ENCODE data around the gene TCEAL9. TPM values are rescaled to one million over a fixed set of nuclear protein-coding genes. Genes with fewer than 3 reads are reported as not detected.

TCEAL9 gene, protein sequence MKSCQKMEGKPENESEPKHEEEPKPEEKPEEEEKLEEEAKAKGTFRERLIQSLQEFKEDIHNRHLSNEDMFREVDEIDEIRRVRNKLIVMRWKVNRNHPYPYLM
- 10 to 100 TPM; 24.3 to 37.7 (median 27.5) TPM for total RNA-seq

DNA sequence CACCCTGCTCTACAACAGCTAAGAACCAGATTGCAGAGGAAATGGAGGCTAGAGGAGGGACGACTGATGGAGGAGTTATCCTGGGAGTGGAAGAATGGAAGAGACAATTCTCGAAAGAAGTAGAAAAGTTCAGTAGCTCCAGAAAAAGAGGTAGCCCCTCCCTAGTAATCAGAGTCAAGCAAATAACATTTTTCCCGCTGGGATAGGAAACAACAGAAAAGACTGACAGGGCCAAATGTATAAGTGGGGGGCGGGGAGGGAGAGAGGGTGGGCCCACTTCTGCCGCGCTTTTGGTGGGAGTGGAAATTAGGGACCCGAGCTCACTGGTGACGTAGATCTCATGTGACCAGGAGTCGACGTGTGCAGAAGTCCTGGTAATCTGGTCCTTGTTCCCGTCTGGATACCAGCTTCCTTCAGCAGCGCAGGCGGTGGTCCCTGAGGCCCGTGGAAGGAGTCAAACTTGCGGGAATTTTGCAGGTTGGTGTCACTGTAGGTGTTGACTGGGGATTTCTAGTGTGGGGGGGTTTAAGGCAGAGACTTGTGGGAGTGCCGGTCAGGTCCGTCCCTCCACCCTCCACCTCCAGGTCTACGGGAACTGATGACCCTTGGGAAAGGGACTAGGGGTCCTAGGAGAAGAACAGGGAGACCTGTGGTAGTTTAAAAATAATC is at the start of gene TCEAL9:
TSS of gene TCEAL9 (plus strand) at position 377 of the 669 bp plus-strand sequence. CDS start 1,179 bp downstream, outside the sequence.
- intact Hi-C loops (cut with DNase I; ENCODE audit: low total_unique reads) = no loop called here
- H3K4me3 ChIP-seq (ENCODE audit: low read depth, poor library complexity, severe bottlenecking) = peak within 1 kb of the TSS; percentile 53
- DNase-seq (ENCODE audit: low spot score in 2 of 2) = peak in 1 of 2 donors; percentile 34
- WGBS, 2 donors = 1 to 26% methylated on average over 17 to 18 of the region's 18 CpGs
- no peak for TF ChIP-seq POLR2A (IDR thresholded peaks at IDR 0.05)
- TF ChIP-seq, protein P1, sequence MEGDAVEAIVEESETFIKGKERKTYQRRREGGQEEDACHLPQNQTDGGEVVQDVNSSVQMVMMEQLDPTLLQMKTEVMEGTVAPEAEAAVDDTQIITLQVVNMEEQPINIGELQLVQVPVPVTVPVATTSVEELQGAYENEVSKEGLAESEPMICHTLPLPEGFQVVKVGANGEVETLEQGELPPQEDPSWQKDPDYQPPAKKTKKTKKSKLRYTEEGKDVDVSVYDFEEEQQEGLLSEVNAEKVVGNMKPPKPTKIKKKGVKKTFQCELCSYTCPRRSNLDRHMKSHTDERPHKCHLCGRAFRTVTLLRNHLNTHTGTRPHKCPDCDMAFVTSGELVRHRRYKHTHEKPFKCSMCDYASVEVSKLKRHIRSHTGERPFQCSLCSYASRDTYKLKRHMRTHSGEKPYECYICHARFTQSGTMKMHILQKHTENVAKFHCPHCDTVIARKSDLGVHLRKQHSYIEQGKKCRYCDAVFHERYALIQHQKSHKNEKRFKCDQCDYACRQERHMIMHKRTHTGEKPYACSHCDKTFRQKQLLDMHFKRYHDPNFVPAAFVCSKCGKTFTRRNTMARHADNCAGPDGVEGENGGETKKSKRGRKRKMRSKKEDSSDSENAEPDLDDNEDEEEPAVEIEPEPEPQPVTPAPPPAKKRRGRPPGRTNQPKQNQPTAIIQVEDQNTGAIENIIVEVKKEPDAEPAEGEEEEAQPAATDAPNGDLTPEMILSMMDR (IDR thresholded peaks at IDR 0.05) = no peak

DNA sequence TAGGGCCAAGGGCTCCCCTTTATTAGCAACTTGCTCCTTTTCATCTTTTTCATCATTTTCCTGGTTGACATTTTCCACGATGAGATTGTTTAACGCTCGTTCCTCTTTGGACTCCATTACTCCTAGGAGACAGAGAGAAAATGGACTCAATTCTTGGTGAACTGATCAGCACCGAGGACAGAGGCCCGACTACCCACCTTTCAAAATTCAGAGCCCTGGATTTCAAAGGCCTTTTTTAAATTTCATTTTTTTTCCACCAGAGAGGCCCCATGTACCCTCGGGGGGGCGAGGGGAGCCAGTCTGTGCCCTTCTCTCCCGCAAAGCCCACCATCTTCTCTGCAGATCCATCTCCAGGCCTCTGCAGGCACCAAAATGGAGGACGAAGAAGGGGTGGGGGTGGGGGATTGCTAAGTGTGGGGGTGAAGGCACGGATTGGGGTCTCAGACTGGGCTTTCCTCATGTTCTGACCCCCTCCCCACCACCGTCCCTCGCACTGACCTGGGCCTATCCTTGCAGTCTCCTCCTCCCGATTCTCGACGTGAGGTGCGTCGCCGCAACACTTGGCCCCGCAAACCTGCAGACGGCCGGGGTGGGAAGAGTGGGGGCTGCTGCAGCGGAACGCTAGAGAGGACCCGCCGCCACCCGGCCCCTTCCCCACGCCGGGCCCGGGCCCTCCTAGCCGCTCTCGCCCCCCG is 46.3 kb upstream of the TCEAL9 start:
- peak overlapping the region; percentile 40 for H3K4me3 ChIP-seq (ENCODE audit: low read depth, poor library complexity, severe bottlenecking)
- DNase-seq (ENCODE audit: low spot score in 2 of 2) = no peak
- intact Hi-C loops (cut with DNase I; ENCODE audit: low total_unique reads) = no loop called here
- 31 to 55% methylated on average over 16 to 32 of the region's 32 CpGs for WGBS, 2 donors
- TF ChIP-seq, protein P1 (IDR thresholded peaks at IDR 0.05) = no peak
- no peak for TF ChIP-seq POLR2A (IDR thresholded peaks at IDR 0.05)

DNA sequence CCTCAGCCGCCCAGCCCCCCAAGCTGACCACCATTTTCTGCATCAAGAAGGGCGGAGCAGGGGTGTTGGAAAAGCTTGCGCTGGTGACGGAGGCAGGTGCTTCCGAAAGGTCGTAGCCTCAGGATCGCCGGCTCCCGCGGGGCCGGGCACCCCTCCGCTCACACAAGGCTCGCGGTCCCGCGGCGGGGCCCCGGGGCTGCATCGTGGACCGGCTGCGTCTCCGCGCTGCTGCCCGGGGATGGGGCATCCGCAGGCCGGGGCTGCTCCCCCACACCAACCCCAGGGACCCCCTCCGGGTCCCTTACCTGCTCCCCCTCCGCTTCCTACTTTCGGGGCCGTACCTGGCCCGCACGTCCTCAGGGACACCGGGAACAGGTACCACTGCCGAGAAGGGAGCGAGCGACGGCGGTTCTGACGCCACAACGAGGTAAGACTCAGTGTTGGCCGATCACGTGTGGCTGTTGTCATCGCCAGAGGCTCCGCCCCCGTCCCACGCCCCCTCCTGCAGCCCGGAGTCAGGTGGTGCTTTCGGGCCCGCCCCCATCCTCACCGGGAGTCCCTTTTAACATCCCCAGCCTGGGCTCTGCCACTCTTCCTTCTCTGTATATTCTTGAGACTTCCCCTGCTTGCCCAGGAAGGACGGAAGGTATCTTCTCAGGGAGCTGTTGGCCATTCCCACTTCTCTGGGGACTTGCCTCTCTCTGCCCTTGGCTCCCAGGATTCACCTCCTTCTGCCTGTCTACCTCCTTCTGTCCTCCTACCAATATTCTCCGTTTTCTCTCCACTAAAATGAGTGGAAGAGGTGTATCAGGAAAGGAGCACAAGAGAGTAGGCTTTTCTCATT is 45.5 kb upstream of the TCEAL9 start, which contains the start of gene BEX2:
TSS of gene BEX2 (minus strand) at position 436 of the 844 bp plus-strand sequence. CDS start 1,014 bp downstream, outside the sequence.
- H3K4me3 ChIP-seq (ENCODE audit: low read depth, poor library complexity, severe bottlenecking) = peak within 1 kb of the TSS; percentile 40
- DNase-seq (ENCODE audit: low spot score in 2 of 2) = peak; percentile 51 to 93
- TF ChIP-seq, protein P1 (IDR thresholded peaks at IDR 0.05) = no peak
- TF ChIP-seq POLR2A (IDR thresholded peaks at IDR 0.05) = no peak
- WGBS, 2 donors = 3 to 38% methylated on average over 11 to 50 of the region's 52 CpGs
- intact Hi-C loops (cut with DNase I; ENCODE audit: low total_unique reads) = no loop called here

DNA sequence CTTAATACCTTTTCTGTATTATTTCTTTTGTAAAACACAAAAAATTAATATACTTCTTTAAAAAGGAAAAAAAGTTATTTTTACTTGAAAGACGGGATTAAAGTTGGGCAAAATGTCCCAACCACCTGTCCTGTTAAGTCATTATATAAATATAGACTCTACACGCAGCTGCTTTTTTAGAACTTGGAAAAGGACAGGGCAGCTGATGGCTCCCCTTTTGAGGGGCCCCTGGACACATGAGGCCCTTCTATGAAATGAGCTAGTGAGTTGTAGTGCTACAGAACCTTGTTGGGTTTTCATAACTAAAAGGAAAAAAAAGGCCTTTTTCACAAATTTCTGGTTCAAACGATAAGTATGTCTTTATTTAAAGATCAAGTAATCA is 44.9 kb upstream of the TCEAL9 start:
- H3K4me3 ChIP-seq (ENCODE audit: low read depth, poor library complexity, severe bottlenecking) = no peak overlapping the region
- intact Hi-C loops (cut with DNase I; ENCODE audit: low total_unique reads) = no loop called here
- no peak for DNase-seq (ENCODE audit: low spot score in 2 of 2)
- no peak for TF ChIP-seq POLR2A (IDR thresholded peaks at IDR 0.05)
- TF ChIP-seq, protein P1 (IDR thresholded peaks at IDR 0.05) = no peak
- 65 to 73% methylated on average over 3 of the region's 3 CpGs for WGBS, 2 donors

DNA sequence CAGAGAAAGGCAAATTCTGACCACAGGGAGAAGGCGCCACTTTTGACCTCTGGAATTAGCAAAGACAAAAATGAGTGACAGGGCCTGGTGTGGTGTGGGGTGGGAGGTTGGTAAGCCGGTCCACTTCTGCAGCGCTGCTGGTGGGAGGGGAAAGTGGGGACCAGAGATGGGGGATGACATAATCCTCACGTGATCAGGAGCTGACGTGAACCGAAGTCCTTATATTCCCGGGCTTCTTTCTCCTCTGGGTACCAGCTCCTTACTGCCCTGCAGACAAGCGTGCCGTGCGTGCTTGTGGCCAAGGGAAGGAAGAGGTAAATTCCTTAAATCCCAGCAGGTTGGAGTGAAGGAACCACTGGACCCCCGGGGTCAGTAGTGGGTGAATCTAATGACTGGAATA is 26.3 kb upstream of the TCEAL9 start, which contains the start of gene TCEAL7:
TSS of gene TCEAL7 (plus strand) at position 249 of the 400 bp plus-strand sequence. CDS start 1,165 bp downstream, outside the sequence.
- no peak for DNase-seq (ENCODE audit: low spot score in 2 of 2)
- 34 to 75% methylated on average over 10 to 11 of the region's 11 CpGs for WGBS, 2 donors
- TF ChIP-seq, protein P1 (IDR thresholded peaks at IDR 0.05) = no peak
- intact Hi-C loops (cut with DNase I; ENCODE audit: low total_unique reads) = no loop called here
- H3K4me3 ChIP-seq (ENCODE audit: low read depth, poor library complexity, severe bottlenecking) = no peak within 1 kb of the TSS
